Fibroblast of lung (primary cell): Measurements from ENCODE around the gene PRICKLE1.

ENCODE experiments used
- CTCF ChIP-seq, 2 donors: IDR thresholded peaks in 1 of 2; conservative IDR thresholded peaks in 1 of 2; 1 replicate in 1 of 2; 2 replicates in 1 of 2; pipeline ENCODE4 v1.5.1; 2011 to 2012; ENCODE audit warnings: low read length in 2 of 2, control low read depth in 1 of 2, inconsistent platforms in 1 of 2, low read depth in 1 of 2, mild to moderate bottlenecking in 1 of 2
- EZH2 ChIP-seq: IDR thresholded peaks from 2 replicates; pipeline ENCODE4 v1.5.1; 2012; ENCODE audit warnings: low read length, control low read depth, mild to moderate bottlenecking; ENCODE audit errors: missing control alignments

- no peak for TF ChIP-seq CTCF (conservative IDR thresholded peaks at IDR 0.05 in 1 of 2, IDR thresholded peaks at IDR 0.05 in 1 of 2; ENCODE audit: low read depth in 1 of 2, low read length in 2 of 2)
- no peak for TF ChIP-seq EZH2
Observed at GRCh38 chr12:42564996-42565395, 24.6 kb downstream of the PRICKLE1 start.
